GM12874 (cell line): ENCODE data around the gene ACTBL2.

Experiments
- TF ChIP-seq, protein P1 (sequence below): IDR thresholded peaks from 2 replicates; pipeline ENCODE4 v1.5.1; 2011; ENCODE audit warnings: low read depth, mild to moderate bottlenecking, control low read depth, low read length, moderate library complexity; ENCODE audit not compliant: insufficient read depth

The ACTBL2 gene

GRCh38 chr5:57442080-57442839 is 40.4 kb downstream of the ACTBL2 start:
- TF ChIP-seq, protein P1, sequence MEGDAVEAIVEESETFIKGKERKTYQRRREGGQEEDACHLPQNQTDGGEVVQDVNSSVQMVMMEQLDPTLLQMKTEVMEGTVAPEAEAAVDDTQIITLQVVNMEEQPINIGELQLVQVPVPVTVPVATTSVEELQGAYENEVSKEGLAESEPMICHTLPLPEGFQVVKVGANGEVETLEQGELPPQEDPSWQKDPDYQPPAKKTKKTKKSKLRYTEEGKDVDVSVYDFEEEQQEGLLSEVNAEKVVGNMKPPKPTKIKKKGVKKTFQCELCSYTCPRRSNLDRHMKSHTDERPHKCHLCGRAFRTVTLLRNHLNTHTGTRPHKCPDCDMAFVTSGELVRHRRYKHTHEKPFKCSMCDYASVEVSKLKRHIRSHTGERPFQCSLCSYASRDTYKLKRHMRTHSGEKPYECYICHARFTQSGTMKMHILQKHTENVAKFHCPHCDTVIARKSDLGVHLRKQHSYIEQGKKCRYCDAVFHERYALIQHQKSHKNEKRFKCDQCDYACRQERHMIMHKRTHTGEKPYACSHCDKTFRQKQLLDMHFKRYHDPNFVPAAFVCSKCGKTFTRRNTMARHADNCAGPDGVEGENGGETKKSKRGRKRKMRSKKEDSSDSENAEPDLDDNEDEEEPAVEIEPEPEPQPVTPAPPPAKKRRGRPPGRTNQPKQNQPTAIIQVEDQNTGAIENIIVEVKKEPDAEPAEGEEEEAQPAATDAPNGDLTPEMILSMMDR, result no peak

GRCh38 chr5:57441557-57441956 is 41.1 kb downstream of the ACTBL2 start:
- TF ChIP-seq, protein P1, result no peak

- TF ChIP-seq, protein P1, result no peak
Observed at GRCh38 chr5:57439601-57440000, 43.0 kb downstream of the ACTBL2 start.

DNA sequence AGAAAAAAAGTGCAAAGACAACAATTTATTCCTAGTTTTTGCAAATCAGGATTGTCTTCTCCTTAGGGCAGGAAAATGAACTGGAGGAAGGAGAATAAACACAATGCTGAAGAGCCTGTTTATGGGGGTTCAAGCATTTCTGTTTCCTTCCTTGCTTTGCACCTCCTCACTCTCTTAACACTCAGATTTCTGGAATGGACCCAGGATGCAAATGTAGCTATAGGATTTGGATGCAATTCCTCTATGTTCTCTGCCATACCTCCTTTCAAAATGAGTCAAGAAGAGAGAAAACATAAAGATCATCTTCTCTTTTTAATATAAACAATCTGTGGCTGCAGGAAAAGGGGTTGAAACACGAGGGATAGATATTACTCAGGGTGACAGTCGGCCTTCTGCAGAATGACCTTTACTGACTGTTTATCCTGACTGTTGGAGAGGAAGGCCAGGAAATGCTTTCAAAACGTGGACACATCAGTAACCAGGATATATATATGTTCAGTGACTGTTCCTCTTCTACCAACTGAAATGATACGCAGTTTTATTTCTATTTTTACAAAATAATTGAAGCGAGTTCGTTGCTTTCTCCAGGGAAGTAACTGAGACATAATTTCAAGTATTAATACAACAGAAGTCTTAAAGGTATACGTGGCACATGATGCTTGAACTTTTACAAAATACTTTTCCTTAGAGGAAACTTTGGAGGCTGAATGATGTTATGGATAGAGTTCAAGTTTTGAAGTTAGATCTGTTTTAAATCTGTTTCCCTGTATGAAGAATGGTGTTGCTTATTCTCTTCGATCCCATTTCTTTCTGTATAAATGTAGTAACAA is 44.4 kb downstream of the ACTBL2 start:
- TF ChIP-seq, protein P1, result no peak

DNA sequence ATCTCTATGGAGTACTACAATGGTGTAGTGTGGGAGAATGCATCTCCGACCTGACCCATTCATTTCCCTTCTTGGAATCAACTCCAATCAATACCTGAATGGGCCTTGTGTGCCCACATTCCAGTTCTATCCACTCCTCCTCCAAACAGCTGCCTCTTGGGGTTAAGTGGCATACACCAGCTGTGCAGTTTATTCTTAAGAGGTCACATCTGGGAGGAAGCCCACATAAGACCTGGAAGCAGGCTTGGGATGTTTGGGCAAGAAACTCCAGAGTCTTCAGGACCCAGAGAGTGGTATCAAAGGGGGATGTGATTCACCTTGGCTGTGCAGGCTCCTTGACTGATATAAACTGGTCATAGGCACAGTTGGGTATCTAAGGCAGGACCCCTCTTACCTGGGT is 46.0 kb downstream of the ACTBL2 start:
- TF ChIP-seq, protein P1, result no peak

DNA sequence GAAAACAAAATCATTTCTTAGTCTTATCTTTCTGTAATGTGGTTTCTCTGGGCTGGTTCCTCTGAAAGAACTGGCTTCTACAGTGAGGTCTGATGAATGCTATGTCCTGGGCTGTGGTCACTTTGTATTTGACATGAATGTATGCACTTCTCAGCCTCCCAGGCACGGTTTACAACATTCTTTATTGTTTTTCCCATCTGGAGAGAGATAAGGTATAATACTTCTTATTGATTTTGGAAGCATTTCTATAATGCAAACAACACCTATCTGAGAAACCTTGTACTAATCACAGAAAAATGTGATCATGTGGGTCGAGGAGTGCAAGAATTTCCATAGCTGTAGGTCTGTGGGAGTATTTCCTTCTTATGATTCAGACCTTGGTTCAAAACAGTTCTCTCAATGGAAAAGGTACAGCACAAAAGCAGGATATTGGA is 46.9 kb downstream of the ACTBL2 start:
- TF ChIP-seq, protein P1, result no peak

- TF ChIP-seq, protein P1, result no peak
Observed at GRCh38 chr5:57434683-57435082, 47.9 kb downstream of the ACTBL2 start.
